Left kidney (tissue), 8 donors: ENCODE data around the gene CCDC154. TPM values are rescaled to one million over a fixed set of nuclear protein-coding genes. Genes with fewer than 3 reads are reported as not detected.
"Not testable (repeated sequence)": the region's sequence is repeated elsewhere in the genome, so short reads cannot be mapped to it uniquely, and the experiment has no call there.

ENCODE experiments used
- DNase-seq: peaks from one replicate; pipeline ENCODE4 v3.0.0-alpha.2; 2013
- long read RNA-seq, 8 donors: transcript quantifications; one replicate each; lab custom pipeline, GENCODE V29; 2026
- polyA plus RNA-seq: library from polyadenylated mRNA; unstranded; fragments of 120-200 nt; gene quantifications from one replicate; pipeline ENCODE4 v1.2.1, GENCODE V29; 2013; ENCODE audit not compliant: insufficient read length

CCDC154 gene, protein sequence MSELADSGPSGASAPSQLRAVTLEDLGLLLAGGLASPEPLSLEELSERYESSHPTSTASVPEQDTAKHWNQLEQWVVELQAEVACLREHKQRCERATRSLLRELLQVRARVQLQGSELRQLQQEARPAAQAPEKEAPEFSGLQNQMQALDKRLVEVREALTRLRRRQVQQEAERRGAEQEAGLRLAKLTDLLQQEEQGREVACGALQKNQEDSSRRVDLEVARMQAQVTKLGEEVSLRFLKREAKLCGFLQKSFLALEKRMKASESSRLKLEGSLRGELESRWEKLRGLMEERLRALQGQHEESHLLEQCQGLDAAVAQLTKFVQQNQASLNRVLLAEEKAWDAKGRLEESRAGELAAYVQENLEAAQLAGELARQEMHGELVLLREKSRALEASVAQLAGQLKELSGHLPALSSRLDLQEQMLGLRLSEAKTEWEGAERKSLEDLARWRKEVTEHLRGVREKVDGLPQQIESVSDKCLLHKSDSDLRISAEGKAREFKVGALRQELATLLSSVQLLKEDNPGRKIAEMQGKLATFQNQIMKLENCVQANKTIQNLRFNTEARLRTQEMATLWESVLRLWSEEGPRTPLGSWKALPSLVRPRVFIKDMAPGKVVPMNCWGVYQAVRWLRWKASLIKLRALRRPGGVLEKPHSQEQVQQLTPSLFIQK
- polyA plus RNA-seq = 2.6 TPM
- long read RNA-seq, donor 1 = 0 reads
- long read RNA-seq, donor 2 = 0 reads
- long read RNA-seq, donor 3 = 0 reads
- long read RNA-seq, donor 4 = 0 reads
- long read RNA-seq, donor 5 = 0 reads
- long read RNA-seq, donor 6 = 0 reads
- long read RNA-seq, donor 7 = 0 reads
- long read RNA-seq, donor 8 = 0 reads

DNA sequence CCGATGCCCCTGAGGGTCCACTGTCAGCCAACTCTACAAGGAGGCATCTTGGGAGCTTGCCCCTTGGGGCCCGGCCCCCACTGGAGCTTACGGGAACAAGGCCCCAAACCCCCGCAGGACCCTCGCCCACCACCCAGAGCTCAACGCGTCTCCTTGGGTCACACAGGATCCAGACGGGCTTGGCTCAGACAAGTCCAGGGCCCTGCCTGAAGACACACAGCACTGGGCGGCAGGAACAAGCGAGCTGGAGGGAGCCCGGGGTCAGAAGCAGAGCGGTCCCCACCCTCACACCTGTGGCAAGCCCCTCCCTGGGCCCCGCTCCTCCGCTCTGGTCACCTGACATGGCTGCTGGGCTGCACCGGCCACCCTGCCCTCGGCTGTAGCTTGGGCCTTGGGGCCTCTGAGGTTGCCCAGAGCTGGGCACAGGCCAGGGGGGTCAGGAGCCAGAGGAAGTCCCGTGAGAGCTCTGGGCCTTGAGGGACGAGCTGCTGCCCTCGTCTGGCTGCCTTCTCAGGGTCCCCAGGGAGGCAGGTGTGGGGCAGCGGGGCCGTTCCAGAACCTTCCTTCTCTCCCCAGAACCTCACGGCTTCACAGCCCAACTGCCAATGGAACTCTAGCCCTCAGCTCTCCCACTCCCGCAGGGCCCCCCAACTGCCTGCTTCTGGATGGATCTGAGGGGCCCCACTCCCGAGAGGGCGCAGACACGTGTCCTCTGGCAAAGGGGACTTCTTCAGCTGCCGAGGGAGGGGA, at the start of gene CCDC154:
TSS of gene CCDC154 (minus strand) at position 577 of the 750 bp plus-strand sequence. CDS start at position 343, 234 bp downstream.
- DNase-seq = no peak

DNA sequence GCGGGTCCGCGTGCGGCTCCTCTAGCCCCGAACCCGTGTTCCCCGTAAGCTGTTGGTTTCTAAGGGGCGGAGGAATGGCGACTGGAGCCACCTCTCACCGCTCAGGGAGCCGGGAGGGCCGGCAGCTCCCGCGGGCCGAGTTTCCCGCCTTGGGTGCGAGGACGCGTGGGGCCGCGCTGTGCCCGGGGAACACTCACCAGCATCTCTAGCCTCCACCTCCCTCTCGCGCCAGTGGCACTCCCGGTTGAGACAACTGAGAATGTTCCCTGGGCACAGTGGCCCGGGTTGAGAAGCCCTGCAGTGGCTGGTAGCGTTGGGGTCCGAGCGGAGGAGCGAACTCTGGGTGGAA, 49.4 kb upstream of the CCDC154 start:
- no peak for DNase-seq

DNA sequence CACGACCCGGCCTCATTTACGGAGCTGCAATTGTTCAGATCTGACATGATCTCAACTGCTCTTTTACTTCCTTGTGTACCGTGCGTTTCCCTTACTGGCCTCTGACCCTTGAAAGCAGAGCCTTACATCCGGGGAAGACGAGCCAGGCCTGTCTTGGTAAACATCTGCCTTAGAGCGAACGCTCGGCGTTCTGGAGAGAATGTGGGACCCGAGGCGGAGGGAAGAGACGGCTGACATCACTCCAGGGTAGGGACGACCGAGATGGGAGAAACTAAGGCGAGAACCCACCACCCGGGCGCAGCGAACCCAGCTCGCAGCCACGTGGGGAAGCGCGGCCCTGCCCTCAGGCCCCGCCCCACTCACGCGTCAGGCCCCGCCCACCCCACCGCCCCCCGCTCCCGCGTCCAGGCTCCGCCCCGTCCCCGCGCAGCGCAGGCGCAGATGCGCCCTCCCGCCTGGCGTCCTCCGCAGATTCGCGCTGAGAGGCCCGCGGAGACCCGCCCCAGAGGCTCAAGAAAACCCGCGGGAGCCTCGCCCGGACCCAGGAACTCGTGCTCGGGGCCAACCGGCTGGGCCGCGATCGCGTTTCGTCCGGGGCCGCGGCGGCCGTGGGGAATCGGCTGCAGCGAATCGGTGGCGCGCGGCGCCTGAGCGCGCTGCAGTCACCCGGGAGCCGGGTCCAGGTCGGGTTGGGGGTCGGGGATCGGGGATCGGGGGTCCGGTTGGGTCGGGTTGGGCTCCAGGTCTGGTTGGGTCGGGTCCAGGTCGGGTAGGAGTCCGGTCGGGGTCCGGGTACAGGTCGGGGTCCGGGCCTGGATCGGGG, 48.8 kb upstream of the CCDC154 start, which contains the start of gene TELO2:
TSS of gene TELO2 (plus strand) at position 438 of the 823 bp plus-strand sequence. CDS start 922 bp downstream, outside the sequence.
- peak; percentile 62 for DNase-seq

DNA sequence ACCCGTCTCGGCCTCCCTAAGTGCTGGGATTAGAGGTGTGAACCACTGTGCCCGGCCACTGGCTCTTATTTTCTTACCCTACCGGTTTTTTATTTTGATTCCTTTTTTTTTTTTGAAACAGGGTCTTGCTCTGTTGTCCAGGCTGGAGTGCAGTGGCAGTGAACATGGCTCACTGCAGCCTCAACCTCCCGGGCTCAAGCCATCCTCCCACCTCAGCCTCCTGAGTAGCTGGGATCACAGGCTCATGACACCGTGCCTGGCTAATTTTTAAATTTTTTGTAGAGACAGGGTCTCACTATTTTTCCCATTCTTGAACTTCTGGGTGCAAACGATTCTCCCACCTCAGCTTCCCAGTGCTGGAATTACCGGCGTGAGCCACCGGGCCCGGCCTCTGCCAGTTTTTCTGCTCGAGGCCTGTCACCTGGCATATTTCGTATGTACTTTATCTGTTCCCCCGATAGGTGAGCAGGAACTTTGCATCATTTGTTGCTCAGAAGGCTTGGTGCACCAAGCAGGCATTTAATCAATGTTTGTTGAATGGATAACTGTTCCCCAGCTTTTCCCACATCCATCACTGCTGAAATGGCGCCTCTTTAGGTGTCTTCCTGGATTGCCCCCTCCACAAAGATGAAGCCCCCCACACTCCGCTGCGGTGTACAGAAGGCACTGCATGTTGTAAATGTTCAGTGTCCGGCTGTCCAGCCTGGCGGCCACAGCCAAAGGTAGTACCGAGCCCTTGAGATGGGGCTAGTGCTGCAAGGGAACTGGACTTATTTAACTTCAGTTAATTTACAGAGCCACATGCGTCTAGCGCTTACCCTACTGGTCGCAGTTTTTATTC, 47.9 kb upstream of the CCDC154 start:
- DNase-seq = no peak

DNA sequence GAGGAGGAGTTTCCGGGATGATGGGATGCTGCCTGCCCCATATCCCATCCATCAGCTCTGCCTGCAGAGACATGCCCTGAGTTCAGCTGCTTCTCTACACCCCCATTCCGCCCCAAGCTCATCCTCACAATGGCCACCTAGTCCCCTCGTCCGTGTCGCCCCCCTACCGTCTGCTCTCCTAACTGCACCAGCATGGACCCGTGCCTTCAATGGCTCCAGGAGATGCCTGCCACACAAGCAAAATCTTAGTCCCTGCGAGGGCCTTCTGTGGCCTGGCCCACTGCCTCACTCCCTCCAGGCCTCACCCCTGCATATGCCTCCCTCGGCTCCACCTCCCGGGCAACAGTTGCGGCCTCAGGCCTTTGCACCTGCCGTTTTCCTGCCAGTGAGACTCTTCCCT, 47.0 kb upstream of the CCDC154 start:
- no peak for DNase-seq

DNA sequence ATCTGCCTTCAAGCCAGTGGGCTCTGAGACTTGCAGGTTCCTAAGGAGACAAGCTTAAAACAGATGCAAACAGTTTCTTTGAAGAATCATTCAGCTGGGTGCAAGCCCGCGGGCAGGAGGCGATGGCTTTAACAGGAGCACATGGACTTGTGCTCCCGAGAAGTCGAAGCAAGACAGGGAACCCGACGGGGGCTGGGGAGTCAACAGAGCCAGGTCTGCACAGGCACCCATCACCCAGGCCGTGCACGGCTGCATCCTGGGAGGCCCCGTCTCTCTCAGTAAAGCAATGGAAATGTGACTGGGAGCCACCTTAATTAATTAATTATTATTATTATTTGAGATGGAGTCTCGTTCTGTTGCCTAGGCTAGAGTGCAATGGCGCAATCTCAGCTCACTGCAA, 44.7 kb upstream of the CCDC154 start:
- no peak for DNase-seq

DNA sequence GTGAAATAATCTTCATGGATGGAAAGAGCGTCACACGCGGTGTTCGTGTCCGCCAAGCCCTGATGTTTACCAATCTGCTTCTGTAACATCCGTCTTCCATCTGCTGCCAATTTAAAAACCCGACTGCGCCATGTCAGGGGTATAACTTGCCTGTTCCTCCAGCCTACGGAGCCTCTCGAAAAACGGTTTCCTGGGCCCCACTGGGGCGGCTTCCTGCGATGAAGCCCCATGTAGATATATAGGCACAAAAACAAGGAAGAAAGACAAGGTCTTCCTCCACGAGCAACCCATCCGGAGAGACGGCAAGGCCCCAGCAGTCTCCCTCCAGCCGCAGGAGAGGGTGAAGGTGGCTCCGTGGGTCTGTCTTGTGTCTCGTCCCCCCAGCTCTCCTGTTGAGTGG, 44.3 kb upstream of the CCDC154 start, which contains the start of gene PTX4:
TSS of gene PTX4 (minus strand) at position 326 of the 400 bp plus-strand sequence. CDS start at position 291, 35 bp downstream.
- DNase-seq = no peak

DNA sequence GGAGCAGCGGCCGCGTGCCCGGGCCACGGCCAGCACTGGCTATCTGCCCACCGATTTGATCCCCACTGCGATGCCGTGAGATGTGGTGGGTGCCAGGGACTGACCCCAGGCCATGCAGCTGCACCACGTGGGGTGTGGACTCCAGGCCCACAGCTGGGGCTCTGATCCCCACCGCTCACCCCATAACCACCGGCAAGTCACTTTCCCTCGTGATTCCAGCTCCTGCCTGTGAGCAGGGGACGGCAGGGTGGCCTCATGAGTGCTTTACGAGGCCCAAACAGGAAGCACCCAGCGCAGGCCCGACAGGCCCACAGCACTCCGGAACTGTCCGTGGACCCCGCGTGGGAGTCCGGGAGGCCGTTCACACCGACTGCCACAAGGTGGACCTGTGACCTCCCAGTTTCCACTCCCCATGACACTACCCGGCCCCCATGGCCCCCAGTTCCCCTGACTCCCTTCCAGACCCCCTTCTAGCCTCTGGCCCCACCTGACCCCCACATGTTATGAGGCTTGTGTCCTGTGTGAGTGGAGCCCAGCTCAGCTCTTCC, 43.8 kb upstream of the CCDC154 start:
- no peak for DNase-seq

DNA sequence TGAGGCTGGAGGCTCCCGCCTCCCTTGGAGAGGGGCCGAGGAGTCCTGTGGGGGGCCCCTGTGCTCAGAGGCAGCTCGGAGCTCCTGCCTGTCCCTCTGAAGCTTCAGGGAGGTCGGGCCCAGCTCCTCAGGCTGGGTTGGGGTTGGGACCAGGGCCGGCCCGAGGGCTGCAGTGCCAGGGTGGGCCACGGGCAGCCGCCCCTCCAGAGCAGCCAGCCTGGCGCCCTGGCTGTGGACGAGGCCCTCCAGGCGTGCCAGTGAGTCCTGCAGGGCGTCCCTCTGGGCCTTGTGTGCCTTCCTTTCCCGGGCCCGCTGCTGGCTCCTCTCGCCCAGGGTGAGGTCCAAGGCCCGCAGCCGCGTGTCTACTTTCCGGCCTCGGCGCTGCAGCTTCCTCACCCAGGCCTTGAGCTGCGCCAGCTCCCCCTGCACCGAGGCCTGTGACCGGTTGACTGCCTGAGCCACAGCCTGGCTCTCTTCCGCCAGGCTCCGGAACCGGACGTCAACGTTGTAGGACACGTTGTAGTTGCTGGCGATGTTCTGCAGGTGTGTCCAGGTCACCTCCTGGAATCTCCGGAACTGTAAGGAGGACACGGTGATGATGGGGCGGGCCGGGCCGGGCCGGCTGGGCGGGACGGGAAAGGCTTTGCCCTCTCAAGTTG, 43.2 kb upstream of the CCDC154 start:
- DNase-seq = no peak

DNA sequence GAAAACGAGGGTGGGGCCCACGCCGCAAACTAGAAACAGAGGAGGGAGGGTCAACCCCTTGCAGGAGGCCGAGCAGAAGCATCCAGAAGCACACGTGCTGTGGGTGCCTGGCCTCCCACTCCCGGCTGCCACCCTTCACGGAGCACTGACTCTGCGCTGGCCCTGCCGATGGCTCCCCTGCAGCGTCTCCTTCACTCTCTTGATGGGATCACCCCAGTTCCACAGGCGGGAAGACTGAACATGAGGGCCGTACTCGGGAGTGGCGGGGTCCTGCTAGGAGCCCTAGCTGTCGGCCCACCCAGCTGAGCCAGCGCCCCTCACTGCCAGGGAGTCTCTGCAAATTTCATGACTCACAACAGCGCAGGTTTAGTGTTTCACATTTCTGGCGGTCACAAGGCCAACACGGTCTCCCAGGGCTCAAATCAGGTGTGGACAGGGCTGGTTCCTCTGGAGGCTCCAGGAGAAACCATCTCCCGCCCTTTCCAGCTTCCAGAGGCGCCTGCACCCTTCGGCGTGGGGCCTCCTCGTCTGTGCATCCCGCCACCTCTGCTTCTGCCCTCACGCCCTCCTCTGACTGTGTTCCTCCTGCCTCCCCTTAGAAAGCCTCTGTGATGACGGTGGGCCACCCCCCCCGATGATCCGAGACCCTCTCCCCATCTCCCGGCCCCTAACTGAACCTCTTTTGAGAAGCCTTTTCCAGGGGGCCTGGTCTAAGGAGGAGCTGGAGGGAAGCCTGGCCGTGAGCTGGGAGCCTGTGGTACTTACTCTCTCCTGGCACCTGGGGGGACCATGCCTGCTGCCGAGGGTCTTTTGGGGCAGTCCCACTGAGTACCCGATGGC, 42.4 kb upstream of the CCDC154 start:
- no peak for DNase-seq

DNA sequence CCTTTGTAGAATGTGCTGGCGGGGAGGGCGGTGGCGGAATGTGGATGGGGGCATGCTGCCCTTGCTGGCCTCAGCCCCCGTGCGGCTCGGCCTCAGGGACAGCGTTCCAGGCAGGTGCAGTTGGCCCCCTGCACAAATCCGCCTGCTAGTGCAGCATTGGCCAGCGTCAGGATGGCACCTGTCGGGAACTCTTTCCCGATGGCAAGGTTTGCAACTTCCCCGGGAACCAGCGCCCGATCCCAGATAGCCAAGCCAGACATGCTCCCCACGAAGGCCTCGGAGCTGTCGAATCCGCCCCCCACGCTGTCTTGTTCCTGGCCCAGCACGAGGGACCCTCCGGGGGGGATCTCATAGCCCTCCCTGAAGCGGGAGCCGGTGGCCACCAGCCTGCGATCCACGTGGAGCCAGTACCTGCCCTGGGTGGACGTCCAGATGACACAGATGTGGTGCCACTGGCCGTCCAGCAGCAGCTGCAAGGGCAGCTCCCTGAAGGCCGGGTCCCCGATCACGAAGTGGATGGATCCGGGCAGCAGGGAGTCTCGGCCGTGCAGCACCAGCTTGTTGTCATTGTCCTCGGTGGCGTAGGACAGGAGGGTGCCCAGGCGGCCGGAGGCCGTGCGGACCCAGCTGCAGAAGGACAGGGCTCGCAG, 41.6 kb upstream of the CCDC154 start:
- no peak for DNase-seq

DNA sequence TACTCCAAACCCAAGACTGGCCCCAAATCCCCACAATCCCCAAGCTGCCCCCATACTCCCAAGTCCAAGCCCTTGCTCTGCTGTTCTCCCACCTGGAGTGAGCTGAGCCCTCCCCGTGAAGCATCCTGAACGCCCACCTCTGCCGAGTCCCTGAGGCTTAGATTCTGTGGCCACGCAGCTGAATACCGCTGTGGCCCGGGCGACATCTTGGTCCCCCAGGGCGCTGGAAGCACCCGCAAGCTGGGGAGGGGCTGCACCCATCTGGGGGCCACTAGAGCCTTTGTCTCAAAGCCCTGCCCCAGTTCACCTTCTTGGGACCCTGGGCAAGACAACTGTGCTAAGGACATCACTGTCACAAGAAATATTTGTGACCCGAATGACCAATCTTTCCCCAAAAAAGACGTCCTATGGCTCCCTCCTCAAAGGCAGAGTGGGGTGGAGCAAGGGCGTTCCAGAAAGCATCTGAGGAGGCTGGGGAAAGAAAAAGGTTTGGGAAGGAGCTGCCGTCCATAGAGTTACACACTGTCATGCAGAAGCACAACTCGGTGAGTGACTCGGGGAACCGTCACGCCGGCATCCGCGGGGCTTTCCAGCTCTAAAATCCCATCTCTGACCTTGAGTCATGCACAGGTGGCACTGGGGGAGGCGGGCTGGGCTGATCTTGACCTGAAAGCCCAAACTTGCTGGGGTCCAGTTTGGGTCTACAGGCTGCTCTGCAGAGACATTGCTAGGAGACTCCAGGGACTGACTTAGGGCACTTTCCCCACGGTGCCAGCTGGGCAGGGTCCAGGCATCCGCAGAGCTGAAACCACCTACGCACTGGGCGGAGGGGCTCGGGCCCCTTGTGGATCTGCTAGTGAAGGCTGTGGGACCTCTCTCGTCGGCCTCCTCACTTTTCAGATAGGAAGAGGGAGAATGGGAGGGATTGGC, 37.8 kb upstream of the CCDC154 start:
- no peak for DNase-seq

DNA sequence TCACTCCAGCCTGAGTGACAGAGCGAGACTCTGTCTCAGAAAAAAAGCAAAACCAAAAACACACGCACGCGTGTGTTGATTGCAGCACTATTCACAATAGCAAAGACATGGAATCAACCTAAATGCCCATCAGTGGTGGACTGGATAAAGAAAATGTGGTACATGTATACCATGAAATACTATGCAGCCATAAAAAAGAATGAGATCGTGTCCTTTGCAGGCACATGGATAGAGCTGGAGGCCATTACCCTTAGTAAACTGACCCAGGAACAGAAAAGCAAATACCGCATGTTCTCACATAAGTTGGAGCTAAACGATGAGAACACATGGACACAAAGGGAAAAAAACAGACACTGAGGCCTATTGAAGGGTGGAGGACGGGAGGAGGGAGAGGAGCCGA, 34.6 kb upstream of the CCDC154 start:
- not testable (repeated sequence) for DNase-seq

DNA sequence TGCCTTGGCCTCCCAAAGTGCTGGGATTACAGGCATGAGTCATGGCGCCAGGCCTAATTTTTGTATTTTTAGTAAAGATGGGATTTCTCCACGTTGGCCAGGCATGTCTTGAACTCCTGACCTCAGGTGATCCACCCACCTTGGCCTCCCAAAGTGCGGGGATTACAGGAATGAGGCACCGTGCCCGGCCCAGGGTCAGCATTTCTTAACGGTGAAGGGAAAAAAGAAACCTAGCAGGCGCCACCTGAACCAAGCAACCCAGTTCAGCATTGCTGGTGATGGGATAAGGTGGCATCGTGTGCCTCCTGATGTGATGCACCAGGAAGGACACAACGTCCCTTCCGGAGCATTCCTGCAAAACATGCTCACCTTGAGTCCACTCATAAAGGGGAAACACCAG, 32.7 kb upstream of the CCDC154 start:
- no peak for DNase-seq

DNA sequence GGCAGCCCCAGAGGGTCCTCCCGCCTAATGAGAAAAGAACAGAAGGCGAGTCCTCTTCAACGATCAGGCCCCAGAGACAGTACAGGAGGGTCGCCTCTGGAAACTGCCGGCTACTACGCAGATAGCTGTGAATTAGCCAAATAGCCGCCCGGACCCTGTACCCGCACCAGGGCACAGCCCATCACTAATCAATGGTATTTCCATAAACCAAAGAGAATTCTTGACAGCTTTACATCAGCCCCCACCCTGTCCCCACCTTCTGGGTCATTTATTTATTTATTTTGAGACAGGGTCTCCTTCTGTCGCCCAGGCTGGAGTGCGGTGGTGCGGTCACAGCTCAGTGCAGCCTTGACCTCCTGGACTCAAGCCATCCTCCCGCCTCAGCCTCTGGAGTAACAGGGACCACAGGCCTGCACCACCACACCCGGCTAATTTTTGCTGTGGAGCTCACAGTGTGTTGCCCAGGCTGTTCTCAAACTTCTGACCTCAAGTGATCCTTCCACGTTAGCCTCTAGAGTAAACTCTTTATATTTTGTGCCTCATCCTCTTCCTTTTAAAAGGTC, 31.3 kb upstream of the CCDC154 start:
- DNase-seq = no peak

DNA sequence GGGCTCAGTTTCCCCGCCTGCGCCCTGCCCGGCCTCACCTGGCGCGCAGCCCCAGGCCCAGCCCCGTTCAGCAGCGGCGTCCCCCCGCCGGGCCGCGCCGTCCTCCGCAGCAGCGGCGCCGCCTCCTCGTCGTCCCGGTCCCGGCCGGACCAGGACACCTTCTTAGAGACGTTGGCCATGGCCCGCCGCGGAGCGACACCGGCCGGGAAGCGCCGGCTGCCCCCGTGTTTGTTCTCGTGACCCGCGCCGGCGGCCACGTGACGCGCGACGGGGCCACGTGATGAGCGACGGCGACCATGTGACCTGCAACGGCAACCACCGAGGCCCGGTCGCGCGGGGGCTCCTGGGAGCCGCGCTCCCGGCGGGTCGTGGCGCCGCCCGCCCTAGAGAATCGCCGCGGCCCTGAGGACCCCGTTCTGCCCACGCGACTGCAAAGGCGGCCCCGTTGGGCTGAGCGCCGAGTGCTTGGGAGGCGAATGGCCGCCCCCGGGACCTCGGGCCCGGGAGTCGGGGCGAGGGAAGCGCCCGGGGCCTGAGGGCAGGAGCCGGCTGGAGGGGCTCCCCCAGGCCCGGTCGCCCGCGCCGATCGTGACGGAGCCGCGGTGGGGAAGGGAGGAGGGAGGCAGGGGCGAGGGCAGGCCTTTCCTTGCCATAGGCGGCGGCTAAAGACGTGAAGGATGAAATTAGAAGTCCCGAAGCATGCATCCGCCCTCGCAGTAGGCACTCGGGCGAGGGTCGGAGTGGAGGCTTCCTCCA, 30.6 kb upstream of the CCDC154 start, which contains the start of gene CLCN7:
TSS of gene CLCN7 (minus strand) at position 233 of the 756 bp plus-strand sequence. CDS start at position 179, 54 bp downstream.
- DNase-seq = peak; percentile 83
